Fibroblast of skin of abdomen (primary cell): ENCODE data around the gene NTRK3.
A peak's percentile ranks its signal among the peaks of the same experiment; 100 is the strongest.

Experiments used
- DNase-seq: peaks from one replicate; pipeline ENCODE4 v3.0.0-alpha.2; 2013

Gene NTRK3

GRCh38 chr15:88118035-88118434 is 138.5 kb downstream of the NTRK3 start:
- no peak for DNase-seq

DNA sequence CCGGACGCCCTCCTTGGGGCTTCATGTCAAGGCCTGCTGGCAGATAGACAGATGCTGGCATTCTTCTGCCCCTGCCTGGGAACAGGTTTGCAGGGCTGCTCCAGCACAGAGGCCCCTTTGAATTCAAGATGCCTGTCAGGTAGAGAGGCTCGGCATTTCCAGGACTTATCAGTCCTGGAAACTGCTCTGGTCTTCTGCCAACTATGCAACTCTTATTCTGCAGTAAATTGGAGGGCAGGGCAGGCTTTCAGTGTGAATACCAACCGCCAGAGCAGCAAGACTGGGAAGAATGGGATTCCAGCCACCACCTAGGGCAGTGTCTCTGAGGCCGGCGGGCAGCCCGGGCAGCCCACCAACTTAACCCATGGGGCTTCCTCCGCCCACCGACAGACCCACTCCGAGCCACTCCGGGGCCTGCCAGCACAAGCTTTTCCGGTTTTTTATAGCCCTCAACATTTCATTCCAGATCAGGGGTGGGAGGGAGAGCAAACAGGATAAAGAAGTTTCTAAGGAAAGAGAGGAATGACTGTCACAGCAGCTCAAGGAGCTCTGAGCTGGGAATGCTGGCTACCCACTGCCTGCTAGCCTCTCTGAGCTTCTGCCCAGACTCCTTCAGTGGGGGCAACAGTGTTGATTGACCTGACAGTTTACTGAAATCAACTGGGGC is 140.9 kb downstream of the NTRK3 start:
- no peak for DNase-seq

- peak; percentile 87 for DNase-seq
These were observed 142.8 kb downstream of the NTRK3 start for GRCh38 chr15:88113613-88114308.

DNA sequence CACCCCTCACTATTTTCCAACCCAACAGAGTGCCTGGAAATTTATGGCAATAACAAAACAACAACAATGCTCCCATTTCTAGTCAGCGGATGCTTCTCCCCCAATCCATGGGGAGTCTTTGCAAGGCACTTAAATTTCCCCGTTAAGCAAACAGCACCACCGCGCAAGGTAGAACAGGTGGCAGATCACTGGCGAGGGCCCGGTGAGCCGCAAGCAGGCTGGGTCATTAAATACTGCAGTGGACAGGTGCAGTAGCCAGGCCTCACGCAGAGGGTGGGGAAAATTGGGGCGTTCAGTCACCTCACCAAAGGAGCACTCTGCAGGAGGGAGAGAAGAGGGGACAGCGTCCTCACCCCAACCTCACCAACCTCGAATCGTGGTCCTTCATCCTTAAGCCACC is 147.5 kb downstream of the NTRK3 start:
- DNase-seq, result no peak

GRCh38 chr15:88108477-88108876 is 148.1 kb downstream of the NTRK3 start:
- no peak for DNase-seq

- DNase-seq, result no peak
These were observed 150.5 kb downstream of the NTRK3 start for GRCh38 chr15:88106074-88106473.

GRCh38 chr15:88104357-88104756 is 152.2 kb downstream of the NTRK3 start:
- DNase-seq, result no peak

- DNase-seq, result peak; percentile 64
These were observed 156.4 kb downstream of the NTRK3 start for GRCh38 chr15:88100181-88100580.

DNA sequence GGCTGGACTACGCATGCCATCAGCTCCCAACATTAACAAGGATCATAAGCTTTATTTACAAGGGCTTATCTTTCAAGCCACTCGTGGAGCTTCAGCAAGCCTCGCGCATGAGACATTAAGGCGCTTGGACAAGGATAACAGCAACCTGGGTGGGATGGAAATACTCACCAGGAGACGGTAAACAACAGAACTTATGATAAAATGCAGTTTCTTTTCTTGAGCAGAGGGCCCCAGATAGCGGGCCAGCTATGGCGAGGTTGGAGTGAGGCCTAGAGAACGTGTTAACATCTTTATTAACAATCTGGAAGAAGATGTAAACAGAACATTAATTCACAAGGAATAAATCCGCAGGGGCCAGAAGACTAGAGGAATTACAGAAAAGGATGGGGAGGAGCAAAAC is 158.2 kb downstream of the NTRK3 start:
- no peak for DNase-seq

GRCh38 chr15:88091444-88092016 is 165.0 kb downstream of the NTRK3 start:
- no peak for DNase-seq

- DNase-seq, result no peak
These were observed 166.0 kb downstream of the NTRK3 start for GRCh38 chr15:88090481-88091011.

DNA sequence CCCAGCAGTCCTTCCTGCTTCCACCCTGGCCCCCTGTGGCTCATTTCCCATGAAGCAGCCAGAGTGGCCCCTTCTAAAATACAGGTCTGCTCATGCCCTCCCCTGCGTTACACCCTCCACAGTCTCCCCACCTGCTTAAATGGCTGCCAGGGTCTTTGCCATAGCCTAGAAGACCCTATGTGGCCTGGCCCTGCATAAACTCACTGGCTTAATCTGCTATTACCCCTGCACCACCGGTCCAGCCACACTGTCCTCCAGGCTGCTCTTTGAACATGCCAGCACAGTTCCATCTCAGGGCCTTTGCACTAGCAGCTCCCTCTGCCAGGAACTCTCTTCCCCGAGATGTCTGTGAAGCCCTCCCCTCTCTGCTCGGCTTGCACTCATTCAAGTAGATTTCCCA is 166.8 kb downstream of the NTRK3 start:
- DNase-seq, result no peak

- DNase-seq, result peak; percentile 62
These were observed 167.4 kb downstream of the NTRK3 start for GRCh38 chr15:88089024-88089620.

- peak; percentile 87 for DNase-seq
These were observed 172.5 kb downstream of the NTRK3 start for GRCh38 chr15:88083811-88084760.

GRCh38 chr15:88080616-88081015 is 175.9 kb downstream of the NTRK3 start:
- no peak for DNase-seq

DNA sequence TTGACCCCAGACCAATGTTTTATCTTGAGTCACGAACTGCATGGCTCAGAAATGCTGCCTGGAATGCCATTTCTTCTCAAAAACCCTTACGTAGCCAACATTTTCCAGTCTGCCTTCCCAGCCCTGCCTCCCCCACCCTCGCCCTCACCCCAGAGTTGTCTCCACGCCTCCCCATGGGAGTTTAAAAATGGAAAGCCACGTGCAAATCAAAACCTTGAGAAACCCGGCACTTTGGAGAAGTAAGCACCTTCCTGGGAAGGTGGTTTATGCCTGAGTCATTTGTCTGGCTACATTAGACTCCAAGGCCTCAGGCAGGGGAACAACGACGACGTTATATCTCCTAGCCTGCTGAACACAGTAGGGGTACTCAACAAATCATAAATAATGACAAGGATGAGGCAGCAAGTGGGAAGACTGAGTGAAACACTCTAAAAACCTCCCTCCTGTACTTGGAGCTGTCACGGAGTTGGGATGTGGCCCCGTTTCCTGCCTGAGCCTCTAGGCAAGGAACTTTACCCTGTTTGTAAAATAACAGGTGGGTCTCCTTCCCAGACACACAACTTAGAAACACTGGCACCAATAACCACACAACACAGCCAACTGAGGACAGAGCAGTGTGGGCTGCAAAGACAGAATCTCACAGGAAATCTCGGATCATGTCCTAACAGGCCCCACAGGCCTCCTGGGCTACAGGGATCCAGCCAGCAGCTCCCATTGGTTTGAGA is 179.1 kb downstream of the NTRK3 start:
- peak; percentile 87 for DNase-seq

DNA sequence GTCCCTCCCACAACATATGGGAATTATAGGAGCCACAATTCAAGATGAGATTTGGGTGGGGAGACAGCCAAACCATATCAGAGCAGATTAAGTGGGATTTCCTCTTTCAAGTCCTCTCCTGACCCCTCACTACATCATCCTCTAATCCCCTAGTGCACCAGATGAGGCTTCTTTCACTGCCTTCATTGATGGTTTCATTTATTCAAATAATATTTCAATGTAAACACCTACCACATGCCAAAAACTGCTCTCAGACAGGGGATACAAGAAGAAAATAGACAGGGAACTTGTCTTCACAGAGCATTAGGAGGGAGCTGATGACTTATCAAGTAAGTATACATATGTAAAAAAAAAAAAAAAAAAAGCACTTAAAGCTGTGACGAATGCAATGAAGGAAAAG is 180.2 kb downstream of the NTRK3 start:
- peak; percentile 82 for DNase-seq

- DNase-seq, result no peak
These were observed 181.4 kb downstream of the NTRK3 start for GRCh38 chr15:88075102-88075501.

DNA sequence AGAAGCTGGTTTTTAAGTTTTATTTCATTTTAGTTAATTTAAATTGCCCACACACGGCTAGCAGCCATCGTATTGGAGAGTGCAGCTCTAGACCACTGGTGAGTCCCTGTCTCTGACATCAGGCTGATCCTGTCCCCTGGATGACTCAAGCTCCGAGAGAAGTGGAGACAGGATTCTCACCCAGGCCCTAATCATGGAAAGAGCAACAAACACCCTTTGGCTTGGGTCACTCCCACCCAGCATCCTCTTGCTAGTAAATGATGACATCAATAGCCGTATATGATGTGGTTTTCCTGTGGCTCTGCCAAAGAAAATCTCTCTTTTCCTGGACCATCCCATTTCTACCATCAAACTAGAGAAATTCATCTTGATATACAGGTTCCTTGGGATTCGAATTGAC is 182.2 kb downstream of the NTRK3 start:
- peak; percentile 12 for DNase-seq

DNA sequence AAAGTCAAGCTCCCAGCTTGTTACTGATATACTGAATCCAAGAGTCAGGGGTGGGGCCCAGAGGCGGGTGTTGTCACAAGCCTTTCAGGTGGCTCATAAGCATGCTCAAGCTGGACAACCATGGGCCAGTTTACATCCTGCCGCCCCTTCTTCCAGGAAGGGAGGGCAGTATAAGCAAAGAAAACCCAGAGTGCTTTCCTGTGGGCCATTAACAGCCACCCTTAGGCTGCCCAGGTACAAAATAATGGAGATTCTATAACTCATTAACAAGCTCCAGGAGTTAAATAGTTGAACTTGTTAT is 183.2 kb downstream of the NTRK3 start:
- DNase-seq, result no peak

DNA sequence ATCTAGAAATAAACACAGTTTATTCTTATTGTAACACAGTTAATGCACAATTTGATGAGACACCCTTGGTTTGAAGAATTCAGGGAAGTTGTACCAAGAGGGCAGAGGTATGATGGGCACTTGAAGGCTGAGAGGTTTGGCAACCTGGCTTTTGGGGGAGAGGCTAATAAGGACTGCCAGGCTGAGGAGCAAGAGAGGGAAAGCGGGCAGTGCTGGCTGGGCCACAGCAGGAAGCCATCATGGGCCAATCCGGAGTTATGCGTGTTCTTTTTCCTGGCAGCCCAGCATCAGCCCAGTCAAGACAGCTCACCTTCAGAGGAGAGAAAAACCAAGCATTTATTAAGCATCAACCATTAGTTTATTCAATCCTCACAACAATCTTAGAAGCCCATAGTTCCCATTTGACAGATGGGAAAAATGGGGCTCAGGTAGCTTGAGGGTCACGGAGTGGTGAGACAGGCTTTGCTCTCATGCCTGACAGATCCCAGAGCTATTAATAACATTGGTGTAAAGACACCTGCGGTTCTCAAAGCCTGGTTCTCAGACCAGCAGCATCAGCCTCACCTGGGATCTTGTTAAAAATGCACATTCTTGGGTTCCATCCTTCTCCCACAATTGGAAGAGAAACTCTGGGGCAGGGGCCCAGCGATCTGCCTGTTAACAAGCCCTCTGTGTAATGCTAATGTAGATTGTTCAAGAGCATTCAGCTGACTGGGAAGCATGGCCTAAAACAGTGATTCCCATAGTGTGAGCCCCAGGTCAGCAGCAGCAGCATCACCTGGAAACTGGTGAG is 183.7 kb downstream of the NTRK3 start:
- DNase-seq, result no peak
